HG03457 (cell line): ENCODE results near the gene FAM3B.

ENCODE experiments used
- ATAC-seq: cut with Tn5 transposase; IDR thresholded peaks from one replicate; pipeline ENCODE4 v1.9.1; 2021; ENCODE audit warnings: moderate number of reproducible peaks; ENCODE audit not compliant: unreplicated experiment

Gene FAM3B

GRCh38 chr21:41317458-41317857, 857 bp downstream of the FAM3B start:
- no peak for ATAC-seq

- no peak for ATAC-seq
Measured at GRCh38 chr21:41318218-41318617, 1.6 kb downstream of the FAM3B start.

DNA sequence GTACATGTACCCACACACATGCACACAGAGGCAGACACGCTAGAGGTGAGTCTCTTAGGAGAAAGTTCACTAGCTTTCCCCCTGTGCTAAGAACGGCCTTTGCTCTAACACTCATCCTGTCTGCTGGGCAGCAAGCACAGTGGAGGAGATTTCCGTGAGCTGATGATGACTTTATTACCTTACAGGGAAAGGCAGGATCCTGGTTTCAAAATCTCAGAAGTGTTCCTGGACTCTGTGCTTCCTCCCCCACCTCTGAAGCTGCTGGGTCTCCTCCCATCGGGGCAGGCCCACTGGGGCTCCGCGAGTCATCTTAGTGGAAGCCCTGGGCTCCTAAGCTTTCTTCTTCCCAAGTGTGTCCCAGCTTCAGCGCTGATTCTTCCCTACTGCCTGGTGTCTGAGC, 2.7 kb downstream of the FAM3B start:
- ATAC-seq: no peak

DNA sequence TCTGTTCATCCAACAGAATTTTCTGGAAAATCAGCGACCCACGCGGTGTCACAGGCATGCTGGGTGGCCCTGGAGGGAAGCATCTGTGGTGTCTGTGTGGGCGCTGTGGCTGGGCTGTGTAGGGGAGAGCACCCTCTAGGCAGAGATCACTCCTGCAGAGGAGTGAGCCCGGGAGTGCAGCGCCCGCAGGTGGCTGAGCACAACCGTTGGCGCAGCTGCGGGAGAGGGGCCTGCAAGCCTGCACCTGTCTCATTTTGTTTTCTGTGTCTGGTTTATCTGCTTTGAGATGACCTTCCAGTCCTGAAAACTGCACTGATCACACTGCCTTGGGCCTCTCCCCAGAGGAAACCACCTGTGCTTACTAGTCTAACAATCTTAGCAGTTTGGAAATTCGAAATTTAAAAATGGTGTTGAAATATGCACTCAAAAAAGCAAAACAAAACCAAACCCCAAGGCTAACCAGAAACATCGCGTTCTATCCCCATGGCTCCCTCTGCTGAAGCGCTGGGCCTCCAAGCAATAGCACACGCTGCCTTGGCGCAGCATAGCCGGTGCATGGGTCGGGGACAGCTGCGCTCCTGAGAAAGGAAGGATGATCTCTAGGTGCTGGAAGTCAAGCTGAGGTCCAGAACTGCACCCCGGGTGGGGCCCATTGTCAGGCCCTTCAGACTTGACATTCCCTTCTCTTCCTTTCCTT, 4.8 kb downstream of the FAM3B start:
- no peak for ATAC-seq

DNA sequence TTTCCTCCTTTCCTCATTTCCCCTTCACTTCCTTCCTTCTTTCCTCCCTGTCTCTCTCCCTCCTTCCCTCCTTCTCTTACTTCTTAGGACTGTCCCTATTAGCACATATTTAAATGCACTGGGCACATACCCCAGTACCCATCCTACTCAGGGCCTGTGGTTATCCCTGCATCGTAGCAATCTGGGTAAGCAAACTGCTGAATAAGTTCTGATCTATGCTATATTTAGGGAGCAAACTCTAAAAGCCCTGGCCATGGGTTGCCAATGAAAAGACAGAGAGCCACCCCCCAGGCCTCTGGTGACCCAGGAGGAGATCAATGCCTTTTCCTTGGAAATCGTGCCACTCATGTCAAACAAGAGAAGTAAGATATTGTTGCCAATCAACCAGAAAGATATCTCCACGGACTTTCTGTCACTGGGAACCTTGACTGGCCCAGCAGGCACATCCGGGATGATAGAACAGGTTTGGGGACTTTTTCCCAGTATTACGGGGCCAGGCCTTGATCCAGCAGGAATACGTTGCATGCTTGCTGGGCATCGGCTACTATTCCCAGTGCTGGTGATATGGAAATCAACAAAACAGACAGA, 5.4 kb downstream of the FAM3B start:
- no peak for ATAC-seq

- no peak for ATAC-seq
Measured at GRCh38 chr21:41322496-41323382, 6.1 kb downstream of the FAM3B start.

DNA sequence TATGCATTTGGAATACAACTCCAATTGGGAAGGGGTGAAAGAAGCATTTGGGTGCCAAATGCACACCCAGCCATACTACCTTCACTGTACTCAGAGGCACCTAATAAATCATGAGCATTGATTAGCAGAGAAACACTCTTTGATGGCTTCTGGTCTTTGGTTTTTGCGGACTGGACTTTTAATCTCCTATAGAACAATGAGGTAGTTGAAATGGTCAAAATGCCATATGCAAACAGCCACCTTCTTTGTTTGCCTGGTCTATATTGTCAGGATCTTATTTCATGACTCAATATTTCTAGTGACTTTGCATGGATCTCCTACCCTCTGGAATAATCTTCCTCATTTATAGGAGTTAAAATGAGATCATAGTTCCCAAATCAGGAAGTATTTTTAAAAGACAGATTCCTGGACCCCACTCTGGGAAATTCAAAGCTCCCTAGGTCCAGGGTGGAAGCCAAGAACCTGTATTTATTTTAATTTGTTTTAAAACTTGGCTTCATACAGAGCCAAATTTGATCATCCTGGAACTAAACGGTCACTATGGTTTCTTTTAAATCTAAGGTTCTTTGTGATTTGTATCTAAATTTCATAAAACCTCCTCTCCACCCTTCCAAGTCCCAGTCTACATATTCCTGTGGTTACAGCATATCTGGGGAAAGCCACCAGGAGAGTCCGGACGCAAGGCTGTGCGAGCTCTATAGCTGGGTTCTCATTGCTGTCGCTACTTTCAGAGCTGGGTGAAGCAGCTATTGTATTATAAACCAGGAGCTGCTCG, 8.7 kb downstream of the FAM3B start:
- no peak for ATAC-seq

GRCh38 chr21:41326414-41327080, 9.9 kb downstream of the FAM3B start:
- ATAC-seq: no peak

DNA sequence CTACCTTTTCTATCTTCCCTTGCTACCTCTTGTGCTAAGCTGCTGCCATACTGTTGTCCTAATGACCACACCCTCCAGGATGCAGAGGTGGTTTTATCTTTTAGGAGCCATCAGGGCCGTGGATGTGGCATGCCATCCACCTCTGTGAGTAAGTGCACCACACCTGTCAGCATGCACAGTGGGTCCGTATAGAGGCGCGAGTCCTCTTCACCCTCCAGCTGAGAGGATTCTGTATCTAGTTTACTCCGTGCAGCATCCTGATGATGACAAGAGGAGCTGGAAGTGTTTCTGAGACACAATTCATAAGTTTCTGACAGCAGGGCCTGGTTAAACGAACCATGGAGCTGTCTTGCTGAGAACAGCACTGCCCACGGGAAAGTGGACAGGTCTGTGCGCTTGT, 11.2 kb downstream of the FAM3B start:
- ATAC-seq: no peak

GRCh38 chr21:41328660-41329607, 12.3 kb downstream of the FAM3B start:
- ATAC-seq: no peak

DNA sequence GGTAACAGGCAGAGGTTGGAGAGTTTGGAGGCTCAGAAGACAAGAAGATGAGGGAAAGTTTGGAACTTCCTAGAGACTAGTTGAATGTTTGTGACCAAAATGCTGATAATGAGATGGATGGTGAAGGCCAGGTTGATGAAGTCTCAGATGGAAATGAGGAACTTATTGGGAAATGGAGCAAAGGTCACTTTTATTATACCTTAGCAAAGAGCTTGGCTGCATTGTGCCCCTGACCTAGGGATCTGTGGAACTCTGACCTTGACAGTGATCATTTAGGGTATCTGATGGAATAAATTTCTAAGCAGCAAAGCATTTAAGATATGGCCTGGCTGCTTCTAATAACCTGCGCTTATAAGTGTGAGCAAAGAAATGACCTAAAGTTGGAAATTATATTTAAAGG, 17.2 kb downstream of the FAM3B start:
- ATAC-seq: no peak

- ATAC-seq: no peak
Measured at GRCh38 chr21:41337515-41337914, 20.9 kb downstream of the FAM3B start.

DNA sequence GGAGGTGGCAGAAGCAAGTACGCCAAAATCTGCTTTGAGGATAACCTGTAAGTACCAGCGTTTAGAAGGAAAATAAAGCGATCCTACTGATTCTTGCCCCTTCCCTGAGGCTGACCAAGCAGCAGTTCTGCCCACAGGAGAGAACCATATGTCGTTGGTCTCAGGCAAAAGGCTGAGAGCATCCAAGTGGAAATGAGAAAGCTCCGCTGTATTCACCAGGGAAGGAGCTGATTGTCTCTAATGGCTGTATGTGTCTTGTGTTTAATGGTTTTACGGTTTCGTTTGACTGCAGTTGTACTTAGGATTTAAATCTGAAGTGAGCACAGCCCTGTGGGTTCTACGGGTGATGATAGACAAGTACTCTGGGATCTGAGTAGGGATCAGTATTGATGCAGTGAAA, 21.9 kb downstream of the FAM3B start:
- ATAC-seq: no peak

DNA sequence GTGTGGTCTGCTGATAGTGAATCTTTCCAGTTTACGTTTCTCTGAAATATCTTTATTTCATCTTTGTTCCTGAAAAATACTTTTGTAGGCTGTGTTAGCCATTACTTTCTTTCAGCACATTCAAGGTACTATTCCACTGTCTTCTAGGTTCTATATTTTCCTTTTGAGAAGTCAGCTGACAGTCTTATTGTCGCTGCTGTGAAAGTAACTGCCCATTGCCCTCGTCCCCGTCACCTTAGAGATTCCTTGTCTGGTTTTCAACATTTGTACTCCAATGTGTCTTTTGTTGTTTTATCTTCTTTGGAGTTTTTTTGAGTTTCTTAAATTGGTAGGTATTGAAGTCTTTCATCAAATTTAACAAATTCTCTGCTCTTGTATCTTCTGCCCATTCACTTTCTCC, 25.4 kb downstream of the FAM3B start:
- ATAC-seq: no peak

DNA sequence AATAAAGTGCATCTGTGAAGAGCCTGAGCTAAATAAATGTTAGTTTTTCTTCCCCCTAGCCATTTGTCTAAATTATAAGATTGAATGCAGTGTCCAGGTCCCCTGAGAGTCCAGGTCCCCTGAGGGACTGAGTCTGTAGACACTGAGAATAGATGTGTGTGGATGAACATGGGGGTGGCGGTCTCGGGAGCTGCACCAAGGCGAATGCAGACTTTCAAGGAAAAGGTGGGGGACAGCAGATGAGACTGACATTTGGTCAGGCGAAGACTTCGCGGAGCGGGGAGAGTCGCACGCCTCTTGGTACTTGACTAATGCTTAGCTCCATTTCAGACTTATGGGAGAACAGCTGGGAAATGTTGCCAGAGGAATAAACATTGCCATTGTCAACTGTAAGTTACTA, 27.5 kb downstream of the FAM3B start:
- no peak for ATAC-seq

DNA sequence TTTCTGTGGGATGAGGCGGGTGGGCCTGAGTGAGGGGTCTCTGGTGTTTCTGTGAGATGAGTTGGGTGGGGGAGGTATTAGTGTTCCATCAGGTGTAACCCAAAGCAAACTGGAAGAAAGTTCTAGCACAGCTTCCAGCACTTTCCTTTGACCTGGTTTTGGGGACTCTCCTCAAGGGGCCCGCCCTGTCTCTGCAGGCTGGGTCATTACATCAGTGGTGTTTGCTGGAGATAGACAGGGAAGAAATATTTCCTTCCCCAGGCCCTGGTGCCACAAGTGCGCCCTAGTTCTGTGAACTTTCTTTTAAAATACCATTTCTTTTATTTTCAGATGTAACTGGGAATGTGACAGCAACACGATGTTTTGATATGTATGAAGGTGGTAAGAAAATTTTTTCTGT, 28.8 kb downstream of the FAM3B start:
- ATAC-seq: no peak

- ATAC-seq: no peak
Measured at GRCh38 chr21:41345934-41346685, 29.5 kb downstream of the FAM3B start.

DNA sequence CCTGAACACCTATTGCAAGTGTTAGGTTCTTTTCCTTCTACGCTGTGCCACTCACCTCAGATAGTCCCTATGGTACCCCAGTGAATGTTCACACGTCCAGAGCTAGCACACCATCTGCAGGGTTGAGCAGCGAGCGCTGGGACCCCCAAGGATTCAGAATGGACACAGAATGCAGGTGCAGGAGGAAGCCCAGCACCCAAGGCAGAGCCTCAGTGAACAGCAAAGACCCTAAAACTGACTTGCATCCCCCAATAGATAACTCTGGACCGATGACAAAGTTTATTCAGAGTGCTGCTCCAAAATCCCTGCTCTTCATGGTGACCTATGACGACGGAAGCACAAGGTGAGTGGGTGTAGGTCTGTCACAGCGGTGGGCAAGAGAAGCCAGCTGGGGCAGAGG, 30.2 kb downstream of the FAM3B start:
- ATAC-seq: no peak

DNA sequence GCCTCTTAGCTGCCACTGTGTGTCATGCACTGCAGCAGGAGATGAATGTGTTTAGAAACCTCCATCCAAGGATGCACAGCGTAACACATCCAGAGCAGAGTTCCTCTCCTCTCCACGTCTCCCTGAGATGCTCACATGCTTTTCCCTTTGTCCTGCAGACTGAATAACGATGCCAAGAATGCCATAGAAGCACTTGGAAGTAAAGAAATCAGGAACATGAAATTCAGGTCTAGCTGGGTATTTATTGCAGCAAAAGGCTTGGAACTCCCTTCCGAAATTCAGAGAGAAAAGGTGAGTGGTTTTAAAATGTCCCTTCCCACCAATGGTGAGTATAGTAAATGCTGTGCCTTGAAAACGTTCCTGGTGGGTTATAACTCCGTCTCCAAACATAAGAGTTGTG, 31.8 kb downstream of the FAM3B start:
- no peak for ATAC-seq
